ENCODE results near the gene HEXA. TPM values are rescaled to one million over a fixed set of nuclear protein-coding genes. Genes with fewer than 3 reads are reported as not detected.
"Not testable (repeated sequence)": the region's sequence is repeated elsewhere in the genome, so short reads cannot be mapped to it uniquely, and the experiment has no call there.

HEXA gene
- polyA plus RNA-seq, 2 of the 4 experiments (the other 2 are of a cell fraction): 112 to 148 TPM

GRCh38 chr15:72421484-72421883 is 45.7 kb upstream of the HEXA start (continued):
- TF ChIP-seq TP53 (CRISPR knock-in tag; IDR thresholded peaks at IDR 0.05): no peak
- TF ChIP-seq, protein P1, sequence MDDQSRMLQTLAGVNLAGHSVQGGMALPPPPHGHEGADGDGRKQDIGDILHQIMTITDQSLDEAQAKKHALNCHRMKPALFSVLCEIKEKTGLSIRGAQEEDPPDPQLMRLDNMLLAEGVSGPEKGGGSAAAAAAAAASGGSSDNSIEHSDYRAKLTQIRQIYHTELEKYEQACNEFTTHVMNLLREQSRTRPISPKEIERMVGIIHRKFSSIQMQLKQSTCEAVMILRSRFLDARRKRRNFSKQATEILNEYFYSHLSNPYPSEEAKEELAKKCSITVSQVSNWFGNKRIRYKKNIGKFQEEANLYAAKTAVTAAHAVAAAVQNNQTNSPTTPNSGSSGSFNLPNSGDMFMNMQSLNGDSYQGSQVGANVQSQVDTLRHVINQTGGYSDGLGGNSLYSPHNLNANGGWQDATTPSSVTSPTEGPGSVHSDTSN (IDR thresholded peaks at IDR 0.05): no peak
- TF ChIP-seq, protein P2, sequence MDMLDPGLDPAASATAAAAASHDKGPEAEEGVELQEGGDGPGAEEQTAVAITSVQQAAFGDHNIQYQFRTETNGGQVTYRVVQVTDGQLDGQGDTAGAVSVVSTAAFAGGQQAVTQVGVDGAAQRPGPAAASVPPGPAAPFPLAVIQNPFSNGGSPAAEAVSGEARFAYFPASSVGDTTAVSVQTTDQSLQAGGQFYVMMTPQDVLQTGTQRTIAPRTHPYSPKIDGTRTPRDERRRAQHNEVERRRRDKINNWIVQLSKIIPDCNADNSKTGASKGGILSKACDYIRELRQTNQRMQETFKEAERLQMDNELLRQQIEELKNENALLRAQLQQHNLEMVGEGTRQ (IDR thresholded peaks at IDR 0.05): no peak

DNA sequence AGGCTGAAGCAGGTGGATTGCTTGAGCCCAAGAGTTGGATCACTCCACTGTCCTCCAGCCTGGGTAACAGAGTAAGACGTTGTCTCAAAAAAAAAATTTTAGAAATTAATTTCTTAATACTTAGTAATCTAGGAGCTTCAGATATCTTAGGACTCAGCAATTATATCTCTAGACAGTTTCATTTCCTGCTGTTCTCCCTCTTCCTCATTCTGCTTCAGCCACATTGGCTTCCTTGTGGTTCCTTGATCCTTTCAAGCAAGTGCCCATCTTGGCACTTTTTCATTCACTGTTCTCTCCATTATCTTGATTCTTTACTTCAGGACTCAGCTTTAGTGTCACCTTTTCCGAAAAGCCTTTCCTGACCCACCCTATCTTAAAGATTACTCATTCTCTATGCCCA is 44.8 kb upstream of the HEXA start:
- Histone ChIP-seq H3K4me3 (no peak overlapping the region), H3K4me2 (no peak overlapping the region), H3K27ac (no peak overlapping the region), H3K4me1 (no peaks in the 10 kb centered on the region), H3K9me3 (peaks cover 29% of the 10 kb centered on the region; the same call in 2 of the 3 replicates)
- ATAC-seq (no peak), DNase-seq (ENCODE audit: low read depth in 1 of 2, low spot score in 1 of 2) (no peak), FAIRE-seq (no peak)
- 14% methylated on average over 2 of the region's 2 CpGs for WGBS (ENCODE audit: missing lambda C conversion rate)
- TF ChIP-seq MYC (IDR thresholded peaks at IDR 0.05; ENCODE audit: borderline replicate concordance, low read length) (no peak), ZFP36 (IDR thresholded peaks at IDR 0.05; ENCODE audit: borderline replicate concordance, partially characterized antibody) (no peak), KDM5A (IDR thresholded peaks at IDR 0.05) (no peak), RAD21 (conservative IDR thresholded peaks at IDR 0.05 in 1 of 2, IDR thresholded peaks at IDR 0.05 in 1 of 2) (no peak), ZNF302 (CRISPR knock-in tag; IDR thresholded peaks at IDR 0.05) (no peak), CBX2 (IDR thresholded peaks at IDR 0.05; ENCODE audit: borderline replicate concordance, low read depth) (no peak), SREBF2 (IDR thresholded peaks at IDR 0.05) (no peak), TFCP2L1 (CRISPR knock-in tag; IDR thresholded peaks at IDR 0.05) (no peak), MAZ (IDR thresholded peaks at IDR 0.05; ENCODE audit: borderline replicate concordance, low read depth, low read length) (no peak), HDAC2 (IDR thresholded peaks at IDR 0.05) (no peak), HEYL (CRISPR knock-in tag; IDR thresholded peaks at IDR 0.05) (no peak), NPAS2 (CRISPR knock-in tag; IDR thresholded peaks at IDR 0.05; ENCODE audit: borderline replicate concordance) (no peak)
- TF ChIP-seq, protein P1 (IDR thresholded peaks at IDR 0.05): no peak
- TF ChIP-seq, protein P3, sequence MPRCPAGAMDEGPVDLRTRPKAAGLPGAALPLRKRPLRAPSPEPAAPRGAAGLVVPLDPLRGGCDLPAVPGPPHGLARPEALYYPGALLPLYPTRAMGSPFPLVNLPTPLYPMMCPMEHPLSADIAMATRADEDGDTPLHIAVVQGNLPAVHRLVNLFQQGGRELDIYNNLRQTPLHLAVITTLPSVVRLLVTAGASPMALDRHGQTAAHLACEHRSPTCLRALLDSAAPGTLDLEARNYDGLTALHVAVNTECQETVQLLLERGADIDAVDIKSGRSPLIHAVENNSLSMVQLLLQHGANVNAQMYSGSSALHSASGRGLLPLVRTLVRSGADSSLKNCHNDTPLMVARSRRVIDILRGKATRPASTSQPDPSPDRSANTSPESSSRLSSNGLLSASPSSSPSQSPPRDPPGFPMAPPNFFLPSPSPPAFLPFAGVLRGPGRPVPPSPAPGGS (IDR thresholded peaks at IDR 0.05): no peak
- TF ChIP-seq, protein P4, sequence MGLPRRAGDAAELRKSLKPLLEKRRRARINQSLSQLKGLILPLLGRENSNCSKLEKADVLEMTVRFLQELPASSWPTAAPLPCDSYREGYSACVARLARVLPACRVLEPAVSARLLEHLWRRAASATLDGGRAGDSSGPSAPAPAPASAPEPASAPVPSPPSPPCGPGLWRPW (IDR thresholded peaks at IDR 0.05): no peak
- TF ChIP-seq, protein P5, sequence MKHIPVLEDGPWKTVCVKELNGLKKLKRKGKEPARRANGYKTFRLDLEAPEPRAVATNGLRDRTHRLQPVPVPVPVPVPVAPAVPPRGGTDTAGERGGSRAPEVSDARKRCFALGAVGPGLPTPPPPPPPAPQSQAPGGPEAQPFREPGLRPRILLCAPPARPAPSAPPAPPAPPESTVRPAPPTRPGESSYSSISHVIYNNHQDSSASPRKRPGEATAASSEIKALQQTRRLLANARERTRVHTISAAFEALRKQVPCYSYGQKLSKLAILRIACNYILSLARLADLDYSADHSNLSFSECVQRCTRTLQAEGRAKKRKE (CRISPR knock-in tag; IDR thresholded peaks at IDR 0.05; ENCODE audit: low read depth): no peak
- TF ChIP-seq, protein P6, sequence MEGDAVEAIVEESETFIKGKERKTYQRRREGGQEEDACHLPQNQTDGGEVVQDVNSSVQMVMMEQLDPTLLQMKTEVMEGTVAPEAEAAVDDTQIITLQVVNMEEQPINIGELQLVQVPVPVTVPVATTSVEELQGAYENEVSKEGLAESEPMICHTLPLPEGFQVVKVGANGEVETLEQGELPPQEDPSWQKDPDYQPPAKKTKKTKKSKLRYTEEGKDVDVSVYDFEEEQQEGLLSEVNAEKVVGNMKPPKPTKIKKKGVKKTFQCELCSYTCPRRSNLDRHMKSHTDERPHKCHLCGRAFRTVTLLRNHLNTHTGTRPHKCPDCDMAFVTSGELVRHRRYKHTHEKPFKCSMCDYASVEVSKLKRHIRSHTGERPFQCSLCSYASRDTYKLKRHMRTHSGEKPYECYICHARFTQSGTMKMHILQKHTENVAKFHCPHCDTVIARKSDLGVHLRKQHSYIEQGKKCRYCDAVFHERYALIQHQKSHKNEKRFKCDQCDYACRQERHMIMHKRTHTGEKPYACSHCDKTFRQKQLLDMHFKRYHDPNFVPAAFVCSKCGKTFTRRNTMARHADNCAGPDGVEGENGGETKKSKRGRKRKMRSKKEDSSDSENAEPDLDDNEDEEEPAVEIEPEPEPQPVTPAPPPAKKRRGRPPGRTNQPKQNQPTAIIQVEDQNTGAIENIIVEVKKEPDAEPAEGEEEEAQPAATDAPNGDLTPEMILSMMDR (IDR thresholded peaks at IDR 0.05): no peak
- CTCF ChIA-PET: interaction anchor here (0.8 to 1.1 kb wide), 2 partner anchors 57 to 69 kb away, joined by 3 read pairs; no protein-coding TSS in a partner anchor
- POLR2A ChIA-PET: interaction anchor here (1.0 kb wide), 1 partner anchor 53 kb away, joined by 3 read pairs; no protein-coding TSS in a partner anchor

DNA sequence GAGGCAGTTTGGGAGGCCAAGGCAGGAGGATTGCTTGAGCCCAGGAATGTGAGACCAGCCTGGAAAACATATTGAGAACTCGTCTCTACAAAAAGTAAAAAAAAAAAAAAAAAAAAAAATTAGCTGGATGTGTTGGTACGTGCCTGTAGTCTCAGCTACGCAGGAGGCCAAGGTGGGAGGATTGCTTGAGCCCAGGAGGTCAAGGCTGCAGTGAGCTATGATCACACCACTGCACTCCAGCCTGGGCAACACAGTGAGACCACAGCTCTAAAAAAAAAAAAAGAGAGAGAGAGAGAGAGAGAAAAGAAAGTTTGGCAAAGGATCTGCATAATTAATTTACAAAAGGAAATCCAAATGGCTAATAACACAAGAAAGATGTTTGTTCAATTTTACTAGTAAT is 44.0 kb upstream of the HEXA start:
- FAIRE-seq; H3K4me3 ChIP-seq; H3K4me2 ChIP-seq; ATAC-seq; DNase-seq (ENCODE audit: low read depth in 1 of 2, low spot score in 1 of 2); H3K4me1 ChIP-seq; H3K27ac ChIP-seq; POLR2A ChIA-PET: not testable (repeated sequence)
- peaks cover 25% of the 10 kb centered on the region; the same call in 2 of the 3 replicates for H3K9me3 ChIP-seq
- 40% methylated on average over 3 of the region's 3 CpGs for WGBS (ENCODE audit: missing lambda C conversion rate)
- CTCF ChIA-PET: interaction anchor here (0.6 kb wide), 1 partner anchor 267 kb away, joined by 3 read pairs; no protein-coding TSS in a partner anchor

Data from A549 (cell line).